Neural crest cell (in vitro differentiated cells): ENCODE results near the gene EMX2. TPM values are rescaled to one million over a fixed set of nuclear protein-coding genes. Genes with fewer than 3 reads are reported as not detected.

ENCODE experiments used
- DNase-seq: peaks from one replicate; pipeline ENCODE4 v3.0.0; 2021; ENCODE audit warnings: low read depth, mixed read lengths, low spot score
- H3K27ac Mint-ChIP-seq: one replicate; pipeline ENCODE4 v1.8.0; 2021; ENCODE audit warnings: mild to moderate bottlenecking, mixed read lengths; ENCODE audit not compliant: unreplicated experiment
- H3K27me3 Mint-ChIP-seq: 2 replicates; pipeline ENCODE4 v1.8.0; 2021; ENCODE audit warnings: low read depth, mild to moderate bottlenecking, mixed read lengths
- H3K36me3 Mint-ChIP-seq: 2 replicates; pipeline ENCODE4 v1.8.0; 2021; ENCODE audit warnings: low read depth, mild to moderate bottlenecking, mixed read lengths
- H3K4me1 Mint-ChIP-seq: 2 replicates; pipeline ENCODE4 v1.8.0; 2021; ENCODE audit warnings: mixed read lengths
- H3K4me3 Mint-ChIP-seq: one replicate; pipeline ENCODE4 v1.8.0; 2021; ENCODE audit warnings: mild to moderate bottlenecking, mixed read lengths
- H3K9me3 Mint-ChIP-seq: 2 replicates; pipeline ENCODE4 v1.8.0; 2021; ENCODE audit warnings: mixed read lengths
- CTCF ChIP-seq: fragments of 200-600 bp; sonication (generic); conservative IDR thresholded peaks from 2 replicates; pipeline ENCODE4 v1.5.0; 2021; ENCODE audit warnings: antibody characterized with exemption, mild to moderate bottlenecking
- total RNA-seq: library from RNA; stranded (reverse); gene quantifications from 2 replicates; pipeline ENCODE4 v1.2.1, GENCODE V29; 2021

Gene EMX2
- total RNA-seq, 1 donor from 2014 or later, result 1.0 TPM

DNA sequence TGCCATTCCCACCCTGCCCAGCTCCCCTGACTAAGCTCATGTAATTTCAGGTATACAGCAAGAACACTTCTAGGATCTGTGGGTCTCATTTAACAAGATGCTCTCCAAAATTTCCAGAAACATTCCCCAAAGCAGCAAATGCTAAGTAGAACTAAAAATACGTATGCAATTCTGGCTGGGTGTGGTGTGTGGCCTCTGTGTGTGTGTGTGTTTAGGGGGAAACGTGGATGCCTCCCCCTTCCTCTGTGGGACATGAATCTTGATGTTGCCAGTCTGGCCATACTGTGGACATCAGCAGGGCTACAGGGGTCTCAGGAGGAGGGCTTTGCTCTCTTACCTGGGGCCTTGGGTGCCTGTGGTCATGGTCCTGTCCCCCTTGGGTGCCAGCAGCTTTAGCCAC lies 18.4 kb downstream of the EMX2 start:
- DNase-seq, result no peak
- no peaks in the 10 kb centered on the region for H3K4me1 Mint-ChIP-seq
- peaks cover 61% of the 10 kb centered on the region for H3K27me3 Mint-ChIP-seq
- no peaks in the 10 kb centered on the region for H3K36me3 Mint-ChIP-seq
- no peak overlapping the region for H3K27ac Mint-ChIP-seq
- TF ChIP-seq CTCF, result no peak
- H3K4me3 Mint-ChIP-seq, result no peak overlapping the region
- H3K9me3 Mint-ChIP-seq, result no peaks in the 10 kb centered on the region

GRCh38 chr10:117562220-117562619 lies 19.7 kb downstream of the EMX2 start:
- no peak for TF ChIP-seq CTCF
- no peak overlapping the region for H3K4me3 Mint-ChIP-seq
- H3K9me3 Mint-ChIP-seq, result no peaks in the 10 kb centered on the region
- H3K27ac Mint-ChIP-seq, result no peak overlapping the region
- H3K4me1 Mint-ChIP-seq, result no peaks in the 10 kb centered on the region
- no peaks in the 10 kb centered on the region for H3K36me3 Mint-ChIP-seq
- DNase-seq, result no peak
- peaks cover 60% of the 10 kb centered on the region for H3K27me3 Mint-ChIP-seq

DNA sequence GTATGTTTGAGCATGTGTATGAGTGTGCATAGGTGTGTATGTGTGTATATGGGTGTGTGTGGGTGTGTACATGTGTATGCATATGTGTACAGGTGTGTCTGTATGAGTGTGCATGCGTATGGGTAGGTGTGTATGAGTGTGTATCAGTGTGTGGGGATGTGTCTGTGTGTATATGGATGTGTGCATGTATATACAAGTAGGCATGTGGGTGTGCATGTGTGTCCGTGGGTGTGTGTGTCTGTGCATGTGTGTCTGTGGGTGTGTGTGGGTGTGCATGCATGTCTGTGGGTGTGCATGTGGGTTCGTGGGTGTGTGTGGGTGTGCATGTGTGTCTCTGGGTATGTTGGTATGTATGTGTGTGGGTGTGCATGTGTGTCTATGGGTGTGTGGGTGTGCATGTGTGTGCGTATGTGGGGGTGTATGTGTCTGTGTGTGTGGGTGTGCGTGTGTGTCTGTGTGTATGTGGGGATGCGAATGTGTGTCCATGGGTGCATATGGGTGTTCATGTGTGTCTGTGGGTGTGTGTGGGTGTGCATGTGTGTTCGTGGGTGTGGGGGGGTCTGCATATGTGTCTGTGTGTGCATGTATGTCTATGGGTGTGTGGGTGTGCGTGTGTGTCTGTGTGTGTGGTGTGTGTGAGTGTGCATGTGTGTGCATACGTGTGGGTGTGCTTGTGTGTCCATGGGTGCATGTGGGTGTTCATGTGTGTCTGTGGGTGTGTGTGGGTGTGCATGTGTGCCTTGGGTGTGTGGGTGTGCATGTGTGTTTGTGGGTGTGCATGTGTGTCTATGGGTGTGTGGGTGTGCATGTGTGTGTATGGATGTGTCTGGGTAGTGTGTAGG lies 20.6 kb downstream of the EMX2 start:
- Mint-ChIP-seq H3K4me1 (no peaks in the 10 kb centered on the region), H3K27ac (no peak overlapping the region), H3K9me3 (no peaks in the 10 kb centered on the region), H3K36me3 (no peaks in the 10 kb centered on the region), H3K27me3 (peaks cover 54% of the 10 kb centered on the region), H3K4me3 (no peak overlapping the region)
- no peak for TF ChIP-seq CTCF
- DNase-seq, result no peak

GRCh38 chr10:117563780-117564179 lies 21.2 kb downstream of the EMX2 start:
- Mint-ChIP-seq H3K4me3 (no peak overlapping the region), H3K36me3 (no peaks in the 10 kb centered on the region), H3K9me3 (no peaks in the 10 kb centered on the region), H3K27me3 (peaks cover 54% of the 10 kb centered on the region), H3K4me1 (no peaks in the 10 kb centered on the region), H3K27ac (no peak overlapping the region)
- TF ChIP-seq CTCF, result no peak
- no peak for DNase-seq

- H3K27ac Mint-ChIP-seq, result no peak overlapping the region
- peaks cover 54% of the 10 kb centered on the region for H3K27me3 Mint-ChIP-seq
- DNase-seq, result no peak
- TF ChIP-seq CTCF, result no peak
- H3K4me1 Mint-ChIP-seq, result no peaks in the 10 kb centered on the region
- no peaks in the 10 kb centered on the region for H3K9me3 Mint-ChIP-seq
- no peaks in the 10 kb centered on the region for H3K36me3 Mint-ChIP-seq
- H3K4me3 Mint-ChIP-seq, result no peak overlapping the region
These were observed 22.5 kb downstream of the EMX2 start for GRCh38 chr10:117565068-117565467.
